H9 (cell line): ENCODE data around the gene RABIF. TPM values are rescaled to one million over a fixed set of nuclear protein-coding genes. Genes with fewer than 3 reads are reported as not detected.

Experiments
- DNase-seq: peaks from one replicate; pipeline ENCODE4 v3.0.0-alpha.2; 2017
- H2AFZ ChIP-seq: one replicate; pipeline ENCODE4 v1.6.1; 2013; ENCODE audit warnings: mild to moderate bottlenecking, low read length, control low read depth, moderate library complexity
- H2AK5ac ChIP-seq: 2 replicates; pipeline ENCODE4 v1.6.1; 2013; ENCODE audit warnings: low read length, control low read depth, mixed read lengths; ENCODE audit not compliant: insufficient read length
- H2BK120ac ChIP-seq: one replicate; pipeline ENCODE4 v1.6.1; 2013; ENCODE audit warnings: low read depth, mild to moderate bottlenecking, low read length, control low read depth, inconsistent platforms; ENCODE audit not compliant: poor library complexity, severe bottlenecking
- H2BK12ac ChIP-seq: 2 replicates; pipeline ENCODE4 v1.6.1; 2013; ENCODE audit warnings: low read length, control low read depth, mixed read lengths, low read depth; ENCODE audit not compliant: insufficient read length
- H2BK15ac ChIP-seq: 2 replicates; pipeline ENCODE4 v1.6.1; 2013; ENCODE audit warnings: low read depth, low read length, control low read depth
- H2BK20ac ChIP-seq: one replicate; pipeline ENCODE4 v1.6.1; 2013; ENCODE audit warnings: low read depth, mild to moderate bottlenecking, low read length, control low read depth, inconsistent platforms; ENCODE audit not compliant: poor library complexity, severe bottlenecking
- H2BK5ac ChIP-seq: 2 replicates; pipeline ENCODE4 v1.6.1; 2013; ENCODE audit warnings: low read length, control low read depth, mixed read lengths; ENCODE audit not compliant: insufficient read length
- H3K14ac ChIP-seq: 2 replicates; pipeline ENCODE4 v1.6.1; 2013; ENCODE audit warnings: low read length, control low read depth; ENCODE audit not compliant: insufficient read depth
- H3K18ac ChIP-seq: 2 replicates; pipeline ENCODE4 v1.6.1; 2013; ENCODE audit warnings: low read depth, mild to moderate bottlenecking, mixed read lengths, low read length, control low read depth; ENCODE audit not compliant: insufficient read length
- H3K23ac ChIP-seq: 2 replicates; pipeline ENCODE4 v1.6.1; 2013; ENCODE audit warnings: low read length, control low read depth, mixed read lengths, low read depth; ENCODE audit not compliant: insufficient read length
- H3K23me2 ChIP-seq: 2 replicates; pipeline ENCODE4 v1.6.1; 2013; ENCODE audit warnings: low read depth, mild to moderate bottlenecking, mixed read lengths, low read length, control low read depth; ENCODE audit not compliant: insufficient read length, poor library complexity, severe bottlenecking
- H3K27ac ChIP-seq: 2 replicates; pipeline ENCODE4 v1.5.1; 2013; ENCODE audit warnings: low read length, control low read depth, mixed read lengths, low read depth; ENCODE audit not compliant: insufficient read length
- H3K27me3 ChIP-seq: 2 replicates; pipeline ENCODE4 v1.6.1; 2013; ENCODE audit warnings: low read length, control low read depth, inconsistent platforms; ENCODE audit not compliant: insufficient read depth
- H3K4ac ChIP-seq: 2 replicates; pipeline ENCODE4 v1.6.1; 2013; ENCODE audit warnings: low read depth, mild to moderate bottlenecking, control low read depth, inconsistent platforms, low read length, moderate library complexity
- H3K4me1 ChIP-seq: 2 replicates; pipeline ENCODE4 v1.6.1; 2013; ENCODE audit warnings: low read length, control low read depth, inconsistent platforms; ENCODE audit not compliant: insufficient read depth
- H3K4me2 ChIP-seq: 2 replicates; pipeline ENCODE4 v1.6.1; 2013; ENCODE audit warnings: low read length, control low read depth, mixed read lengths; ENCODE audit not compliant: insufficient read length, insufficient read depth
- H3K56ac ChIP-seq: 2 replicates; pipeline ENCODE4 v1.6.1; 2013; ENCODE audit warnings: low read depth, mild to moderate bottlenecking, mixed read lengths, low read length, control low read depth; ENCODE audit not compliant: insufficient read length
- H3K79me1 ChIP-seq: 2 replicates; pipeline ENCODE4 v1.6.1; 2013; ENCODE audit warnings: low read depth, mild to moderate bottlenecking, moderate library complexity, low read length, control low read depth, inconsistent platforms; ENCODE audit not compliant: insufficient read depth, poor library complexity, severe bottlenecking
- H3K79me2 ChIP-seq: 2 replicates; pipeline ENCODE4 v1.6.1; 2013; ENCODE audit warnings: low read length, control low read depth, inconsistent platforms; ENCODE audit not compliant: insufficient read depth
- H3K9ac ChIP-seq: 2 replicates; pipeline ENCODE4 v1.6.1; 2013; ENCODE audit warnings: low read length, control low read depth, mixed read lengths; ENCODE audit not compliant: insufficient read length; ENCODE audit errors: extremely low read depth
- H3K9me3 ChIP-seq: one replicate; pipeline ENCODE4 v1.6.1; 2013; ENCODE audit warnings: low read depth, low read length, inconsistent platforms; ENCODE audit not compliant: control insufficient read depth
- H3T11ph ChIP-seq: one replicate; pipeline ENCODE4 v1.6.1; 2013; ENCODE audit warnings: mild to moderate bottlenecking, low read length, control low read depth, inconsistent platforms
- H4K20me1 ChIP-seq: one replicate; pipeline ENCODE4 v1.6.1; 2013; ENCODE audit not compliant: control insufficient read depth, insufficient read length, insufficient read depth
- H4K5ac ChIP-seq: 2 replicates; pipeline ENCODE4 v1.6.1; 2013; ENCODE audit warnings: low read depth, mild to moderate bottlenecking, mixed read lengths, low read length, control low read depth; ENCODE audit not compliant: insufficient read length
- H4K8ac ChIP-seq: replicated peaks from 2 replicates; pipeline ENCODE4 v1.6.1; 2013; ENCODE audit warnings: low read length, control low read depth, mixed read lengths, low read depth; ENCODE audit not compliant: insufficient read length
- H4K91ac ChIP-seq: 2 replicates; pipeline ENCODE4 v1.6.1; 2013; ENCODE audit warnings: low read depth, mild to moderate bottlenecking, moderate library complexity, mixed read lengths, low read length, control low read depth; ENCODE audit not compliant: insufficient read length
- H3K27ac Mint-ChIP-seq, 3 experiments: 2 replicates in 2 of 3; 3 replicates in 1 of 3; pipeline ENCODE4 v1.8.0; 2020 to 2021; ENCODE audit warnings: mixed read lengths in 3 of 3, mild to moderate bottlenecking in 1 of 3, moderate library complexity in 1 of 3
- H3K27me3 Mint-ChIP-seq: 2 replicates; pipeline ENCODE4 v1.8.0; 2021; ENCODE audit warnings: low read depth, mild to moderate bottlenecking, moderate library complexity, mixed read lengths
- H3K36me3 Mint-ChIP-seq, 3 experiments: 2 replicates in 2 of 3; 3 replicates in 1 of 3; pipeline ENCODE4 v1.8.0; 2020 to 2021; ENCODE audit warnings: low read depth in 3 of 3, mixed read lengths in 3 of 3; ENCODE audit not compliant: insufficient read depth in 1 of 3
- H3K4me1 Mint-ChIP-seq, 2 experiments: 2 replicates each; pipeline ENCODE4 v1.8.0; 2020; ENCODE audit warnings: mixed read lengths in 2 of 2
- H3K4me3 Mint-ChIP-seq, 2 experiments: 2 replicates in 1 of 2; 3 replicates in 1 of 2; pipeline ENCODE4 v1.8.0; 2020 to 2021; ENCODE audit warnings: mild to moderate bottlenecking in 2 of 2, mixed read lengths in 2 of 2, moderate library complexity in 1 of 2
- H3K9me3 Mint-ChIP-seq, 2 experiments: 2 replicates in 1 of 2; 3 replicates in 1 of 2; pipeline ENCODE4 v1.8.0; 2020; ENCODE audit warnings: mild to moderate bottlenecking in 2 of 2, mixed read lengths in 2 of 2, moderate library complexity in 1 of 2
- WGBS: extraction: QIAGEN DNeasy Blood & Tissue Kit; methylation state at CpG from one replicate; pipeline ENCODE4 v1.1.7; 2013; ENCODE audit warnings: missing lambda C conversion rate, low lambda C conversion rate, mixed read lengths; ENCODE audit not compliant: insufficient read length; ENCODE audit errors: extremely low coverage; 5-methylcytosine and 5-hydroxymethylcytosine counted together
- total RNA-seq: library from RNA; stranded (reverse); gene quantifications from 2 replicates; pipeline ENCODE4 v1.2.1, GENCODE V29; 2021
- TF ChIP-seq, protein P1 (sequence below): fragments of 200-600 bp; sonication (generic); conservative IDR thresholded peaks from 3 replicates; pipeline ENCODE4 v1.8.0; 2021; ENCODE audit warnings: antibody characterized with exemption, mild to moderate bottlenecking

RABIF gene
- total RNA-seq, 1 experiment from 2014 or later: 8.3 TPM

DNA sequence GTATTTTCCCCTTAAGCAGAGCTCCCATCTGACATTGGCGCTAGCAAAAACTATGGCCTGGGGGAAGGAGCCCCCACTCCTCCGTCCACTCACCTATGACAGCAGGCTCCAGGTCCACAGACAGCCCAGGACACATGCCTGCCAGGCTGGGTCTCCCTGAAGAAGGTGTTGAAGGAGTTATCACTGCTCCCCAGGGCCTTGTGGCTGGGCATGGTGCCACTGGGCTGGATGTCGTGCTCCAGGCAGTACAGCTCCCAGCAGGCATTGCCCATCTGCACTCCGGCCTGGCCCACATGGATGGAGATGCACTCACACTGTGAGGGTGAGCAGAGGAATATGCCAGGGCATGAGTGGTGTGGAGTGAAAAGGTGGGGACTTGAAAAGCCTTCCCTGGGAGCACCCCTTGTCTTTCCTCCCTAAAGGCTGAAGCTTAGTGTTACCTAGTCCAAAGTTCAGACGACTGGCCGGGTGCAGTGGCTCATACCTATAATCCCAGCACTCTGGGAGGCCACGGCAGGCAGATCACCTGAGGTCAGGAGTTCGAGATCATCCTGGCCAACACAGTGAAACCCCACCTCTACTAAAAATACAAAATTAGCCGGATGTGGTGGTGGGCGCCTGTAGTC lies 30.0 kb downstream of the RABIF start:
- H4K91ac ChIP-seq: no peak overlapping the region
- no peaks in the 10 kb centered on the region for H3K27me3 Mint-ChIP-seq
- H3K27ac ChIP-seq: no peak overlapping the region
- no peak overlapping the region; a peak in 1 of 7 replicates for H3K27ac Mint-ChIP-seq
- no peaks in the 10 kb centered on the region for H3K9me3 Mint-ChIP-seq
- no peak overlapping the region for H4K8ac ChIP-seq
- no peaks in the 10 kb centered on the region; the same call in 1 of the 2 replicates for H3K27me3 ChIP-seq
- no peak overlapping the region for H3K14ac ChIP-seq
- 0 out of 2 replicates have a peak, but pooled peaks cover 2% of the 10 kb centered on the region for H3K4me1 ChIP-seq
- H3K4me2 ChIP-seq: no peak overlapping the region
- H2AFZ ChIP-seq: no peak overlapping the region
- no peak overlapping the region for H3K56ac ChIP-seq
- H2BK12ac ChIP-seq: no peak overlapping the region
- TF ChIP-seq, protein P1, sequence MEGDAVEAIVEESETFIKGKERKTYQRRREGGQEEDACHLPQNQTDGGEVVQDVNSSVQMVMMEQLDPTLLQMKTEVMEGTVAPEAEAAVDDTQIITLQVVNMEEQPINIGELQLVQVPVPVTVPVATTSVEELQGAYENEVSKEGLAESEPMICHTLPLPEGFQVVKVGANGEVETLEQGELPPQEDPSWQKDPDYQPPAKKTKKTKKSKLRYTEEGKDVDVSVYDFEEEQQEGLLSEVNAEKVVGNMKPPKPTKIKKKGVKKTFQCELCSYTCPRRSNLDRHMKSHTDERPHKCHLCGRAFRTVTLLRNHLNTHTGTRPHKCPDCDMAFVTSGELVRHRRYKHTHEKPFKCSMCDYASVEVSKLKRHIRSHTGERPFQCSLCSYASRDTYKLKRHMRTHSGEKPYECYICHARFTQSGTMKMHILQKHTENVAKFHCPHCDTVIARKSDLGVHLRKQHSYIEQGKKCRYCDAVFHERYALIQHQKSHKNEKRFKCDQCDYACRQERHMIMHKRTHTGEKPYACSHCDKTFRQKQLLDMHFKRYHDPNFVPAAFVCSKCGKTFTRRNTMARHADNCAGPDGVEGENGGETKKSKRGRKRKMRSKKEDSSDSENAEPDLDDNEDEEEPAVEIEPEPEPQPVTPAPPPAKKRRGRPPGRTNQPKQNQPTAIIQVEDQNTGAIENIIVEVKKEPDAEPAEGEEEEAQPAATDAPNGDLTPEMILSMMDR: no peak
- no peak overlapping the region for H3K4ac ChIP-seq
- H2BK5ac ChIP-seq: no peak overlapping the region
- H3K79me2 ChIP-seq: peaks cover 3% of the 10 kb centered on the region; the same call in 1 of the 2 replicates
- no peak overlapping the region for H2AK5ac ChIP-seq
- 0 out of 5 replicates have a peak overlapping the region, but pooled peaks of 1 of the 2 experiments have one; percentile 10 for H3K4me3 Mint-ChIP-seq
- H3K79me1 ChIP-seq: peaks cover 11% of the 10 kb centered on the region
- H3K9me3 ChIP-seq: no peaks in the 10 kb centered on the region
- no peak overlapping the region for H4K5ac ChIP-seq
- peaks cover 16 to 17% of the 10 kb centered on the region in 2 experiments for H3K4me1 Mint-ChIP-seq
- no peaks in the 10 kb centered on the region for H4K20me1 ChIP-seq
- peaks cover 18 to 46% (median 35%) of the 10 kb centered on the region in 3 experiments; a peak in 6 of 7 replicates for H3K36me3 Mint-ChIP-seq
- H2BK15ac ChIP-seq: no peak overlapping the region
- H2BK20ac ChIP-seq: no peak overlapping the region
- H3T11ph ChIP-seq: no peak overlapping the region
- no peak overlapping the region for H3K9ac ChIP-seq
- H3K23ac ChIP-seq: no peak overlapping the region
- H3K23me2 ChIP-seq: peaks cover 4% of the 10 kb centered on the region
- DNase-seq: no peak
- no peak overlapping the region for H3K18ac ChIP-seq
- H2BK120ac ChIP-seq: no peak overlapping the region
- WGBS: no CpG with 5 or more reads among the region's 10 CpGs
